NK-92 (cell line): ENCODE measurements around the gene WASF1.

Experiments
- DNase-seq: peaks from one replicate; lab custom pipeline; 2025; ENCODE audit not compliant: unreplicated experiment; lab: John Stamatoyannopoulos, UW

WASF1 gene

GRCh38 chr6:110179406-110180227, at the start of gene WASF1:
Gene WASF1, minus strand, starts transcription at chr6:110179670. Its CDS starts 52,069 bp downstream, at chr6:110127601.
- DNase-seq: peak; percentile 13

GRCh38 chr6:110226261-110226660, 46.8 kb upstream of the WASF1 start:
- no peak for DNase-seq

- DNase-seq: no peak
Measured at GRCh38 chr6:110221738-110222137, 42.3 kb upstream of the WASF1 start.

- DNase-seq: no peak
Measured at GRCh38 chr6:110217266-110217665, 37.8 kb upstream of the WASF1 start.

GRCh38 chr6:110216140-110216539, 36.7 kb upstream of the WASF1 start:
- DNase-seq: no peak

- no peak for DNase-seq
Measured at GRCh38 chr6:110214338-110214737, 34.9 kb upstream of the WASF1 start.

- DNase-seq: no peak
Measured at GRCh38 chr6:110211753-110212152, 32.3 kb upstream of the WASF1 start.

- no peak for DNase-seq
Measured at GRCh38 chr6:110207652-110208051, 28.2 kb upstream of the WASF1 start.

- DNase-seq: no peak
Measured at GRCh38 chr6:110201151-110201884, 21.8 kb upstream of the WASF1 start.

GRCh38 chr6:110198561-110198960, 19.1 kb upstream of the WASF1 start:
- DNase-seq: no peak

GRCh38 chr6:110196874-110197273, 17.4 kb upstream of the WASF1 start:
- no peak for DNase-seq

- no peak for DNase-seq
Measured at GRCh38 chr6:110195639-110196038, 16.2 kb upstream of the WASF1 start.

- no peak for DNase-seq
Measured at GRCh38 chr6:110191477-110191876, 12.0 kb upstream of the WASF1 start.

- DNase-seq: no peak
Measured at GRCh38 chr6:110190726-110191125, 11.3 kb upstream of the WASF1 start.

- no peak for DNase-seq
Measured at GRCh38 chr6:110188791-110189190, 9.3 kb upstream of the WASF1 start.

- DNase-seq: no peak
Measured at GRCh38 chr6:110185879-110186278, 6.4 kb upstream of the WASF1 start.

GRCh38 chr6:110183292-110183885, 3.9 kb upstream of the WASF1 start:
- DNase-seq: no peak

- no peak for DNase-seq
Measured at GRCh38 chr6:110181131-110182030, 1.9 kb upstream of the WASF1 start.

GRCh38 chr6:110180228-110181008, 948 bp upstream of the WASF1 start, which contains the start of gene CDC40:
Gene CDC40, plus strand, starts transcription at chr6:110180427. Its CDS starts 18 bp downstream, at chr6:110180445.
- DNase-seq: no peak
